Activated CD4-positive, alpha-beta T cell treated with anti-CD3 and anti-CD28 coated beads, Interleukin-2, amount 50 U/mL, for 1 hour (primary cell): ENCODE results near the gene RAP1GAP.

Source experiments
- DNase-seq: peaks from one replicate; pipeline ENCODE4 v3.0.0-alpha.2; 2020

The RAP1GAP gene

DNA sequence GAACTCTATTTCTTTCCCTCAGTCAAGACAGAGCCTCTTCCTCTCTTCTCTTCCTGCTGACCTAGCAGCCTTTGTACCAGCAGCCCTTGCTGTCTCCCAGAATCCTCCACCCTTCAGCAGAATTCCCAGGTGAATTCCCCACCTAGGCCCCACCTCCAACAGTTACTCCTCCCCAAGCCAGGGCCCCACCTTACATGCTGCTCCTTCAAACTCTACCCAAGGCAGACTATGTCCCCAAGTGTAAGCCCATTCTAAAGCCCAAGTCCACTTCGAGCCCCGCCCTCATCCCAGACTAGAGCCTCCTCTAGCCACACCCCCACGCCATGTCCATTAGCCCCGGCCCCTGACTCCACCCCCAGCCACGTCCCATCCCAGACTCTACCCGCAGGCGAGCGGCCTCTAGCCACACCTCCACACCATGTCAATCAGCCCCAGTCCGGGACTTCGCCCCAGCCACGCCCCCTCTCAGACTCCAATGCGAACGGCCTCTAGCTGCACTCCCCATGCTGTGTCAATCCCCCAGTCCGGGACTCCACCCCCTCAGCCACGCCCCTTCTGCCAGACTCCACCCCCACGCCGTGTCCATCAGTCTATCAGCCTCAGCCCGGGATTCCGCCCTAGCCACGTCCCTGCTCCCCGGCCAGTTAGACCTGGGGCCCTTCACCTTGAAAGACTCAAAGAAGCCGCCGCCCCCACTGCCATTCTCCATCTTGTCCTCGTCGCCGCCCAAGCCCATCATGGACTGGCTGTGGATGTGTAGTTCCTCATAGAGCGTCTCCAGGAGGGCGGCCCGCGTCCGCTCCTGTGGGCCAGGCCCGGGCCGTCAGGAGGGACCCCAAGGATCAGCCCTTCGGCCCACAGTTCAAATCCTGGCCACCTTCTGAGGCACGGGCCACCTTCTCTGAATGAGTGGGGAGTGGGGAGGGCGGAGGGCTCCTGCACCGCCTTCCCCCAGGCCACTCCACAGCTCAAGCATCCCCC is 61.3 kb downstream of the RAP1GAP start:
- peak; percentile 3 for DNase-seq

- DNase-seq = no peak
Measured at GRCh38 chr1:21605964-21606705, 63.0 kb downstream of the RAP1GAP start.

- DNase-seq = no peak
Measured at GRCh38 chr1:21605012-21605715, 64.0 kb downstream of the RAP1GAP start.

DNA sequence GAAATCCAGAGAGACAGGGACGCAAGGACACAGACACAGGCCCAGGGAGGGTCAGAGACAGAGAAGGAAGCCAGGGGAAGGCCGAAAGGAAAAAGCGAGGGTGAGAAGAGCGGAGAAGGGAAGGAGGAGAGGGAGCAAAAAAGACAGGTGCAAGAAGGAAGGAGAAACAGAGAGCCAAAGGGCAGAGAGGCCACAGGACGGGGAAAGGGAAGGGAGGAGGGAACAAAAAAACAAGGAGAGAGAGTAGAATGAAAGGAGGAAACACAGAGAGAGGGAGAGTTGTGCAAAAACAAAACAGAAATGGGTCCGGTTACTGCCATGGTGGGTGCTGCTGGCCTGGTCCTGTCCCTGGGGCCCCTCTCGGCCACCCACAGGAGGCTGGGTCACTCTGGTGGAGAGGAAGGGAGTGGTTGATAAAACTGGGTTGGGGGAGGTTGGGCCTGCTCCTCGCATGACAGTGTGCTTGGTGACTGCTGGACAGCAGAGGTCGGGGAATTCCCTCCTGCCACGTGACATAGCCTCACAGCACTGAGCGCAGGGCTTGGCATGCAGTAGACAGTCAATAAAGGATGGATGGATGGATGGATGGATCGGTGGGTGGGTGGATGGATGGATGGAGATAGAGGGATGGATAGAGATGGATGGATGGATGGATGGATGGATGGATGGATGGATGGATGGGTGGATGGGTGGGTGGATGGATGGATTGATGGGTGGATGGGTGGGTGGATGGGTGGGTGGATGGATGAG is 64.8 kb downstream of the RAP1GAP start:
- no peak for DNase-seq

DNA sequence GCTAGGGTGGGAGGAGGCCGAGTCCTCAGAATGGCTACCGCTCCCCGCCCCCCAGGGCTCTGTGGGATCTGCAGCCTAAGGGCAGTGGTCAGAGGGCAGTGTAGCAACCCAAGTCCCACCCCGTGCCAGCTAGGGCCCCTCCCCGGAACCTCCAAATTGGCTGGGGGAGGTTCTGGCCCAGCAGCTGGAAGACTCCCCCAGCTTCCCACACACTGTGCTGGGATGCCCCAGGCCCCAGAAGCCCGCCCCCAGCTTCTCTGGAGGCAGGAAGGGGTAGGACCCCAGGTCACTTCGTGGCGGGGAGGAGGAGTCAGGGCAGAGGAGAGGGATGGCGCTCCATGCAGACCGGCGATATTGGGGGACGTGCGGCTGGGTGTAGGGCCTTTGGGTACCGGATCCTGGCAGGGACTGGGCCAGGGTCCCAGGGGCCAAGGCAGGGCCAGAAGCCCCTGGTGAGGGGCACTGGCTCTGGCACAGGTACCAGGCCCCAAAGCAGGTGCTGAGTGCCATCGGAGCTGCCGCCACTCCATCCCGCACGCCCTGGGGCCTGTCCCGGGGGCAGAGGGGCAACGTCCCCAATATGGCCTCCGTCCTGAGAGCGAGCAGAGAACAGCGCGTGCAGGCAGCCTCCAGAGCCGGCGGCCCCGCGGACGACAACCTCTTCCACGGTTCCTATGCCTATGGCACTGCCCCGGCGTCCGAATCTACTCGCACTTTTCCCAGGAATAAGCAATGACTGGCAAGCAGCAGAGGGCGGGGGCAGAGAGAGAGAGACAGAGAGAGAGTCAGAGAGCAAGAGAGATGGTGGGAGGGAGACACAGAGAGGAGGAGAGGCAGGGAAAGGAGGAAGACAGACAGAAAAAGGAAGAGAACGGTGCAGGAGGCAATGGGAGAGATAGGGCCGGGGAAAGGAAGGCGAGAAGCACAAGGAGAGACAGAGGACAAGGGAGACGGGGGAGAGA is 65.7 kb downstream of the RAP1GAP start:
- DNase-seq = no peak

- DNase-seq = no peak
Measured at GRCh38 chr1:21601278-21602048, 67.7 kb downstream of the RAP1GAP start.

DNA sequence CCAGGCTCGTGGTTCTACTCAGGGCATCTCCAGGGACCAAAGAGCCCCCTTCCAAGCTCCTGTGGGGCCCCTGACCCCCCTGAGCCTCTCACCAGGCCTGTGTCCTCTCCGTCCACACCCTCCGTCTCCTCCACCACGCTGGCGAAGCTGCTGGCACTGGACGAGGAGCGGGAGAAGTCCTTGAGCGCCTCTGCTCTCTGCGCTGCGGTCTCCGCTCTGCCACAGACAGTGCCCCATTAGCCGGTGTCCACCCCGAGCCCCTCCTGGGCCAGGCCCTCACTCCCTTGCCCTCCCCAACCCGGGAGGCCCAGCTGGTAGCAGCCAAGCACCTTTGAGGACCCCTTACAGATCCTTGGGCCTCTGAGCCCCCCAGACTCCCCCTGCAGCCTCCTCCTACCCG is 69.8 kb downstream of the RAP1GAP start:
- no peak for DNase-seq

DNA sequence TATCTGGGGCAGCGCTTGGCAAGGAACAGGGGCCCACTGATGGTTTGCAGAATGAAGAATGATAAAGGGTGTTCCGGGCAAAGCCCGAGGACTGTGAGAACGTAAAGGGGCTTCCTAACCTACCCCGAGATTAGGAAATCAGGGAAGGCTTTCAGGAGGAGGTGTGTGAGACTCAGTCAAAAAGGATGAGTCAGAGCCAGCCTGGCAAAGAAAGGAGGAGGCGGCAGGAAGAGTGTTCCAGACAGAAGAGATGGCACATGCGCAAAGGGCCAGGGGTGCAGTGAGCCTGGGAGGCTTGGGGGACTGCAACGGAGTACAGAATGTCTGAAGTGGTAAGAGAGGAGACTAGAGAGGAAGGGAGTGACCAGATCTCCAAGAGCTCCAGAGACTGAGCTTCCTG is 70.3 kb downstream of the RAP1GAP start:
- no peak for DNase-seq

DNA sequence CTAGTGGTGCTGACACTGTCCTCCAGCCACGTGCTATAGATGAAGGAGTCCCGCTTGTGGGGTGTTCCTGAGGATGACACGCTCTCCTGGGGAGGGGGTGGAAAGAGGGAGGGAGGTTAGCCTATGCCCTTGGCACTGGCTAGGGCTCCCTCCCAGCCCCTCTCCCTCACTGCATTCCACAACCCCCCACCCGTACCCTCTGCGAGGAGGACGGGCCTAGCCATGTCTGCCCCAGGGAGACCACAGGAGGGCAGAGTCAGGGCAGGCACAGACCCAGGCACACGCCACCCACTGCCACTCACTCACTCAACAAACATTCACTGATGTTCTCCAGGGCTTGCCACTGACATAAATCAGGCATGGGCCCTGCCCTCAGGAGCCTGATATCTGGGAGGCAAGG is 70.7 kb downstream of the RAP1GAP start:
- DNase-seq = no peak

GRCh38 chr1:21597753-21598152 is 71.4 kb downstream of the RAP1GAP start:
- no peak for DNase-seq

DNA sequence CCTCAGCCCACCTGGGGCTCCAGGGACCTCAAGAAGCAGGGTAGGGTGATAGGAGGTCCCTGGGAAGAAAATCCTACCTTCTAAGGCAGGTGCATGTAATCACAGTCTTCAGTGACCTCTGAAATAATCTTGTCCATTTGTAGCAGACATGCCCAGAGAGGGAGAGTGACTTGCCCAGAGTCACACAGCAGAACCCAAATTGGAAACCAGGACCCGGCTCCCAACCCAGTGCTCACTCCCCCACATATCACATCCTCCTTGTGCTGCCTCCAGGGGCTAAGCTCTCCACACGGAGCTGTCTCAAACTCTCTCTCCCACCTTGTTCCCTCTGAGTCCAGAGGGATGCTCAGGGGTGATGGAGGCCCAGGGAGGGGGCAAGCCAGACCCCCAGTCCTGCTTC is 72.5 kb downstream of the RAP1GAP start:
- no peak for DNase-seq

- no peak for DNase-seq
Measured at GRCh38 chr1:21596174-21596573, 73.0 kb downstream of the RAP1GAP start.

- DNase-seq = peak; percentile 33
Measured at GRCh38 chr1:21594935-21595897, 73.9 kb downstream of the RAP1GAP start.

GRCh38 chr1:21594501-21594900 is 74.7 kb downstream of the RAP1GAP start:
- DNase-seq = no peak

DNA sequence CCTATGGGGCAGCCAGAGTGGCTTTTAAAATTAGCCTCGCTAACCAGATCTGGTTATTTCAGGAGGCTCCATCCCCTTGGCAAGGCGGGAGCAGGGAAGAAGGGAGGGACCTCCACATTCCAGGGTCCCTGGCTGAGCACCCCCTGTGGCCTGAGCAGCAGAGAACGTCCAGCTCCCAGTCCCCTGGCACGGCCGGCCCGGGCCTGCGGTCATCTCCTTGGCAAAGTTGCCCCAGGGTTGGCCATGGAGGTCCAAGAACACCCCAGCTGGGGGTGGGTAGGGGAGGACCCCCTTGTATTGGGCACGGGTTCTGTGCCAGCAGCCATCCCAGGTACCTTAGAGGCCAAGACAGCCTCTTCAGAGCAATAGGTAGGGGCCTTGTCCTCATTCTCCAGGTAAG is 75.9 kb downstream of the RAP1GAP start:
- no peak for DNase-seq

GRCh38 chr1:21592086-21592865 is 76.9 kb downstream of the RAP1GAP start:
- no peak for DNase-seq

- no peak for DNase-seq
Measured at GRCh38 chr1:21590934-21591333, 78.2 kb downstream of the RAP1GAP start.

GRCh38 chr1:21590126-21590880 is 78.9 kb downstream of the RAP1GAP start:
- DNase-seq = no peak
